GM10266 (cell line): ENCODE results near the gene SLC25A4.

Experiments
- DNase-seq: peaks from one replicate; pipeline ENCODE4 v3.0.0; 2012; ENCODE audit errors: extremely low spot score
- CTCF ChIP-seq: IDR thresholded peaks from 2 replicates; pipeline ENCODE4 v1.5.1; 2012; ENCODE audit warnings: mild to moderate bottlenecking, low read depth; ENCODE audit not compliant: control insufficient read depth, insufficient read depth; ENCODE audit errors: missing control alignments

SLC25A4 gene

GRCh38 chr4:185142912-185143600 lies at the start of gene SLC25A4:
SLC25A4 (plus strand) TSS chr4:185143266; CDS start chr4:185143373, 107 bp downstream.
- peak; percentile 98 for DNase-seq
- TF ChIP-seq CTCF: peak; percentile 53

GRCh38 chr4:185093603-185094002 lies 49.5 kb upstream of the SLC25A4 start:
- DNase-seq: no peak
- TF ChIP-seq CTCF: no peak

- DNase-seq: peak; percentile 31
- peak; percentile 53 for TF ChIP-seq CTCF
These were observed 46.9 kb upstream of the SLC25A4 start for GRCh38 chr4:185096032-185096653.

- no peak for DNase-seq
- TF ChIP-seq CTCF: no peak
These were observed 44.6 kb upstream of the SLC25A4 start for GRCh38 chr4:185098474-185098873.

GRCh38 chr4:185099024-185099682 lies 43.9 kb upstream of the SLC25A4 start:
- no peak for TF ChIP-seq CTCF
- DNase-seq: no peak

- no peak for TF ChIP-seq CTCF
- no peak for DNase-seq
These were observed 43.1 kb upstream of the SLC25A4 start for GRCh38 chr4:185099940-185100339.

GRCh38 chr4:185100423-185100822 lies 42.6 kb upstream of the SLC25A4 start:
- no peak for DNase-seq
- no peak for TF ChIP-seq CTCF
